Neural progenitor cell (in vitro differentiated cells): Measurements from ENCODE around the gene MBIP. TPM values are rescaled to one million over a fixed set of nuclear protein-coding genes. Genes with fewer than 3 reads are reported as not detected.

Experiments used
- DNase-seq: peaks from one replicate; pipeline ENCODE4 v3.0.0-alpha.2; 2016; ENCODE audit warnings: low spot score
- H2AFZ ChIP-seq: fragments of 200-600 bp; sonication (generic); replicated peaks from 2 replicates; pipeline ENCODE4 v1.6.1; 2016; ENCODE audit warnings: antibody characterized with exemption
- H3F3A ChIP-seq: fragments of 200-600 bp; sonication (generic); 2 replicates; pipeline ENCODE4 v1.6.1; 2016; ENCODE audit warnings: antibody characterized with exemption, low read depth
- H3K27ac ChIP-seq: fragments of 200-600 bp; sonication (generic); 2 replicates; pipeline ENCODE4 v1.5.1; 2016; ENCODE audit warnings: mild to moderate bottlenecking
- H3K27me3 ChIP-seq: fragments of 200-600 bp; sonication (generic); 2 replicates; pipeline ENCODE4 v1.6.1; 2016; ENCODE audit warnings: mild to moderate bottlenecking, moderate library complexity
- H3K36me3 ChIP-seq: fragments of 200-600 bp; sonication (generic); 2 replicates; pipeline ENCODE4 v1.5.1; 2016
- H3K4me1 ChIP-seq: fragments of 200-600 bp; sonication (generic); 2 replicates; pipeline ENCODE4 v1.6.1; 2016; ENCODE audit warnings: mixed run types
- H3K4me2 ChIP-seq: fragments of 200-600 bp; sonication (generic); 2 replicates; pipeline ENCODE4 v1.6.1; 2016
- H3K4me3 ChIP-seq: fragments of 200-600 bp; sonication (generic); 2 replicates; pipeline ENCODE4 v1.5.1; 2016
- H3K79me2 ChIP-seq: fragments of 200-600 bp; sonication (generic); 2 replicates; pipeline ENCODE4 v1.6.1; 2016; ENCODE audit warnings: low read depth
- H3K9ac ChIP-seq: fragments of 200-600 bp; sonication (generic); 2 replicates; pipeline ENCODE4 v1.6.1; 2016
- H3K9me3 ChIP-seq: fragments of 200-600 bp; sonication (generic); 2 replicates; pipeline ENCODE4 v1.5.1; 2016; ENCODE audit warnings: low read depth
- H4K20me1 ChIP-seq: fragments of 200-600 bp; sonication (generic); 2 replicates; pipeline ENCODE4 v1.6.1; 2016; ENCODE audit warnings: low read depth
- H3K27ac Mint-ChIP-seq: 3 replicates; pipeline ENCODE4 v1.8.0; 2021; ENCODE audit warnings: mixed read lengths
- H3K27me3 Mint-ChIP-seq: 2 replicates; pipeline ENCODE4 v1.8.0; 2022; ENCODE audit warnings: low read depth, mild to moderate bottlenecking, inconsistent platforms, moderate library complexity, mixed read lengths; ENCODE audit not compliant: insufficient read depth
- H3K36me3 Mint-ChIP-seq: 3 replicates; pipeline ENCODE4 v1.8.0; 2021; ENCODE audit warnings: mixed read lengths
- H3K4me1 Mint-ChIP-seq: 3 replicates; pipeline ENCODE4 v1.8.0; 2021; ENCODE audit warnings: mixed read lengths
- H3K4me3 Mint-ChIP-seq: 3 replicates; pipeline ENCODE4 v1.8.0; 2021; ENCODE audit warnings: mild to moderate bottlenecking, moderate library complexity, mixed read lengths
- H3K9me3 Mint-ChIP-seq: 3 replicates; pipeline ENCODE4 v1.8.0; 2020; ENCODE audit warnings: mixed read lengths
- EZH2 ChIP-seq: fragments of 200-600 bp; sonication (generic); IDR thresholded peaks from 2 replicates; pipeline ENCODE4 v1.6.1; 2017; ENCODE audit warnings: antibody characterized with exemption, mild to moderate bottlenecking, moderate library complexity
- EZH2phosphoT487 ChIP-seq: fragments of 200-600 bp; sonication (generic); IDR thresholded peaks from 2 replicates; pipeline ENCODE4 v1.6.1; 2017; ENCODE audit warnings: antibody characterized with exemption
- total RNA-seq: library from RNA; depleted of rRNA; stranded (reverse); fragments of >200 nt; gene quantifications from 2 replicates; pipeline ENCODE4 v1.2.3, GENCODE V29; 2015; ENCODE audit warnings: low replicate concordance
- TF ChIP-seq, protein P1 (sequence below): fragments of 200-600 bp; sonication (generic); IDR thresholded peaks from 2 replicates; pipeline ENCODE4 v1.5.1; 2017; ENCODE audit warnings: antibody characterized with exemption, mild to moderate bottlenecking

MBIP gene
- total RNA-seq, 1 donor from 2014 or later: 49.7 TPM

DNA sequence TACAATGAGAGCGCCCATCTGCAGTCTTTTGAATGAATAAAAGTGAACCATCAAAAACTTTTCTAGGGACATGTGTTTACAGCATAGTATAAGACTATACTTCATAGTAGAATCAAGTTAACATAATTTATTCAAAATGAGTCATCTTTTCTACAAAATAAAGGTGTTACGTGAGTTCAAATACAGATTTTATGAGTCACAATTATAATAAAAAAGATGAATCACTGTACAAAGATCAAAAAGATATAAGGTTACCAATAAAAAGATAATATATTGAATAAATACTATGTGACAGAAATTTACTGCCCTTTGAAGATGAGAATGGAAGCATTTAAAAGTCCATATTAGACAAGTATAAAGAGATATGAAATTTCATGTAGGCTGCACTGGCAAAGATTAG lies 2.8 kb downstream of the MBIP start:
- H3K4me1 Mint-ChIP-seq: peaks cover 39% of the 10 kb centered on the region
- H3K9me3 Mint-ChIP-seq: no peaks in the 10 kb centered on the region
- no peaks in the 10 kb centered on the region for H3K27me3 Mint-ChIP-seq

DNA sequence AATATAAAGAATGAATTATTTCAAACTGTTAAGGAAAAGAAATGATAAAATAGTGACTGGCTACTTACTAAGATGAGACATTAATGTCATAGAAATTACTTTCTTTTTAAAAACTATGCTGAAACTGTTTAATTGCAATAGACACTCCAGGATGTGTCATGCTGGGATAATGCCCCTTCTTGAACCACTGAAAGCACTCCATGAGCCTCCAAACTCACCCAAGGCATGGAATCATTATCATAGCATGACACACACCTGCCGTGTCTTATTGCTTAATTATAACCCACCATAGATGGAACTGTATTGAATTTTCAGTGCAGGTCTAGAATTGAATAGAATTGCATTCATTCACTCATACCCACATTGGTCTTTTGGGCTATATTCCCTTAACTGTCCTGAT lies 4.3 kb downstream of the MBIP start:
- H3K79me2 ChIP-seq: peaks cover 88% of the 10 kb centered on the region
- peaks cover 2% of the 10 kb centered on the region for H3K36me3 Mint-ChIP-seq
- no peak overlapping the region for H3K27ac Mint-ChIP-seq
- H3K9ac ChIP-seq: no peak overlapping the region
- H3K27me3 ChIP-seq: no peaks in the 10 kb centered on the region
- H3K9me3 Mint-ChIP-seq: no peaks in the 10 kb centered on the region
- H2AFZ ChIP-seq: no peak overlapping the region
- H3K27me3 Mint-ChIP-seq: no peaks in the 10 kb centered on the region
- H3K4me3 ChIP-seq: no peak overlapping the region
- peaks cover 43% of the 10 kb centered on the region for H3K4me1 Mint-ChIP-seq
- TF ChIP-seq EZH2: no peak
- TF ChIP-seq, protein P1, sequence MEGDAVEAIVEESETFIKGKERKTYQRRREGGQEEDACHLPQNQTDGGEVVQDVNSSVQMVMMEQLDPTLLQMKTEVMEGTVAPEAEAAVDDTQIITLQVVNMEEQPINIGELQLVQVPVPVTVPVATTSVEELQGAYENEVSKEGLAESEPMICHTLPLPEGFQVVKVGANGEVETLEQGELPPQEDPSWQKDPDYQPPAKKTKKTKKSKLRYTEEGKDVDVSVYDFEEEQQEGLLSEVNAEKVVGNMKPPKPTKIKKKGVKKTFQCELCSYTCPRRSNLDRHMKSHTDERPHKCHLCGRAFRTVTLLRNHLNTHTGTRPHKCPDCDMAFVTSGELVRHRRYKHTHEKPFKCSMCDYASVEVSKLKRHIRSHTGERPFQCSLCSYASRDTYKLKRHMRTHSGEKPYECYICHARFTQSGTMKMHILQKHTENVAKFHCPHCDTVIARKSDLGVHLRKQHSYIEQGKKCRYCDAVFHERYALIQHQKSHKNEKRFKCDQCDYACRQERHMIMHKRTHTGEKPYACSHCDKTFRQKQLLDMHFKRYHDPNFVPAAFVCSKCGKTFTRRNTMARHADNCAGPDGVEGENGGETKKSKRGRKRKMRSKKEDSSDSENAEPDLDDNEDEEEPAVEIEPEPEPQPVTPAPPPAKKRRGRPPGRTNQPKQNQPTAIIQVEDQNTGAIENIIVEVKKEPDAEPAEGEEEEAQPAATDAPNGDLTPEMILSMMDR: no peak
- no peak for TF ChIP-seq EZH2phosphoT487
- peaks cover 3% of the 10 kb centered on the region for H3K36me3 ChIP-seq
- H3K4me1 ChIP-seq: peaks cover 66% of the 10 kb centered on the region
- peak overlapping the region; percentile 41 for H3K4me2 ChIP-seq
- no peak overlapping the region for H3K4me3 Mint-ChIP-seq
- no peak for DNase-seq
- peaks cover 49% of the 10 kb centered on the region for H4K20me1 ChIP-seq
- H3K9me3 ChIP-seq: no peaks in the 10 kb centered on the region
- H3K27ac ChIP-seq: no peak overlapping the region
- peaks cover 25% of the 10 kb centered on the region for H3F3A ChIP-seq

More for the DNA sequence above, 2.8 kb downstream of the MBIP start:
- Histone ChIP-seq H3K9ac (no peak overlapping the region), H3K4me1 (peaks cover 66% of the 10 kb centered on the region), H2AFZ (no peak overlapping the region), H3K4me3 (peak overlapping the region; percentile 83), H3F3A (peaks cover 25% of the 10 kb centered on the region), H3K79me2 (peaks cover 77% of the 10 kb centered on the region), H3K27me3 (peaks cover 13% of the 10 kb centered on the region), H3K9me3 (no peaks in the 10 kb centered on the region), H3K4me2 (peak overlapping the region; percentile 82), H3K36me3 (peaks cover 3% of the 10 kb centered on the region), H3K27ac (no peak overlapping the region), H4K20me1 (peaks cover 49% of the 10 kb centered on the region)
- TF ChIP-seq EZH2phosphoT487 (no peak), EZH2 (no peak)
- TF ChIP-seq, protein P1: no peak
- Mint-ChIP-seq H3K27ac (no peak overlapping the region), H3K36me3 (no peaks in the 10 kb centered on the region), H3K4me3 (no peak overlapping the region)
- DNase-seq: no peak

DNA sequence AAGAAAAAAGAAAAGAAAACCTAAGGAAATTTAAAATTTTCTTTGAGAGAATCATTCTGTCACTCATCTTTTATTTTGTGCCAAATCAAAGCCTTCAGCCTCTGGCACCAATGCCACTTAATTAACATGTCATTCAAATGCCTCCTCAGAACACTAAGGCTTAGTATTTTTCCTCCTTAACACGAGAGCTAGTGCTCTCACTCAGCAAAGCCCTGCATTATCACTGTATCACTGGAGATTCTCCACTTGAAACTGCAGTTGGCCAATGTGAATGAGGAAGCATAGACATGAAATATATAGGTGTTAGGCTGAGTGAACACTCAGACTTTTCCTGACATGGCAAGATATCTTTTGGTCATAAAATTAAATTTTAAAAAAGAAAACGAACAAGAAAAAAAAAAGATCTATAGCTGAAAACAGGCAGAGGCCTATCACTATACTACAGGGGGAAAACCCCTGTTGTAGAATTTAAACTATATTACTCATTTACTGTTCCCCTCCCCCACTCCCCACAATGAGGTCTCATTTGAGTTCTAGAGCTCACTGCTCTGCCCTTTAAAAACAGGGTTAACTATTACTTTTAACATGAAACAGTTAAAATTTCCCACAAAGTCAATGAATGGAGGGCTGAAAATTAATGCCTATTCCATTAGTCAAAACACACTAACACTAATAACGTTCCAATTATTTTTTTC lies 5.1 kb downstream of the MBIP start:
- peaks cover 25% of the 10 kb centered on the region for H3F3A ChIP-seq
- peaks cover 4% of the 10 kb centered on the region for H3K36me3 ChIP-seq
- H3K4me3 ChIP-seq: no peak overlapping the region
- H3K27ac Mint-ChIP-seq: no peak overlapping the region
- H2AFZ ChIP-seq: no peak overlapping the region
- peaks cover 38% of the 10 kb centered on the region for H3K4me1 Mint-ChIP-seq
- H3K9me3 Mint-ChIP-seq: no peaks in the 10 kb centered on the region
- H3K27ac ChIP-seq: peak overlapping the region; percentile 67
- peaks cover 65% of the 10 kb centered on the region for H3K4me1 ChIP-seq
- no peak for TF ChIP-seq EZH2
- TF ChIP-seq, protein P1: no peak
- TF ChIP-seq EZH2phosphoT487: no peak
- peak overlapping the region; percentile 41 for H3K4me2 ChIP-seq
- H3K27me3 Mint-ChIP-seq: no peaks in the 10 kb centered on the region
- DNase-seq: peak; percentile 9
- no peaks in the 10 kb centered on the region for H3K9me3 ChIP-seq
- no peak overlapping the region for H3K4me3 Mint-ChIP-seq
- H3K27me3 ChIP-seq: no peaks in the 10 kb centered on the region
- H4K20me1 ChIP-seq: peaks cover 49% of the 10 kb centered on the region
- peaks cover 87% of the 10 kb centered on the region for H3K79me2 ChIP-seq
- H3K9ac ChIP-seq: no peak overlapping the region
- peaks cover 9% of the 10 kb centered on the region for H3K36me3 Mint-ChIP-seq
